CD4-positive, alpha-beta T cell (primary cell): ENCODE measurements around the gene TMEM94. TPM values are rescaled to one million over a fixed set of nuclear protein-coding genes. Genes with fewer than 3 reads are reported as not detected.
"Not testable (repeated sequence)": the region's sequence is repeated elsewhere in the genome, so short reads cannot be mapped to it uniquely, and the experiment has no call there.

Experiments
- ATAC-seq: fragments of 200-7000 bp; cut with Tn5 transposase; one replicate; pipeline ENCODE4 v1.10.0; 2022; ENCODE audit warnings: mild to moderate bottlenecking; ENCODE audit not compliant: poor library complexity
- CTCF ChIA-PET: fragments of 350-600 bp; sonication (Branson Sonifier 250); formaldehyde crosslinking; loops from one replicate; lab custom pipeline; 2021; ENCODE audit warnings: antibody characterized with exemption, inconsistent platforms; lab: Charles Lee
- POLR2A ChIA-PET: fragments of 350-600 bp; sonication (Branson Sonifier 250); formaldehyde crosslinking; loops from one replicate; lab custom pipeline; 2021; ENCODE audit warnings: antibody characterized with exemption, inconsistent platforms; lab: Charles Lee
- DNase-seq, 14 experiments: peaks; one replicate each; pipeline ENCODE4 v3.0.0-alpha.2; 2013 to 2020; ENCODE audit warnings: mixed read lengths in 2 of 14
- H3K27ac ChIP-seq, 2 donors: one replicate each; pipeline versions ENCODE4 v1.5.1 to v1.7.0; 2013; ENCODE audit warnings: low read length in 2 of 2, low read depth in 1 of 2, mild to moderate bottlenecking in 1 of 2
- H3K27me3 ChIP-seq, 2 experiments: 1 replicate in 1 of 2; 2 replicates in 1 of 2; pipeline versions ENCODE4 v1.6.1 to v1.7.0; 2013; ENCODE audit warnings: low read length in 2 of 2, control low read depth in 1 of 2, mild to moderate bottlenecking in 1 of 2, moderate library complexity in 1 of 2; ENCODE audit not compliant: insufficient read depth in 2 of 2, control insufficient read depth in 1 of 2
- H3K36me3 ChIP-seq: one replicate; pipeline ENCODE4 v1.6.1; 2013; ENCODE audit warnings: low read length, control low read depth; ENCODE audit not compliant: insufficient read depth
- H3K4me1 ChIP-seq: one replicate; pipeline ENCODE4 v1.6.1; 2013; ENCODE audit warnings: low read length, control low read depth; ENCODE audit not compliant: insufficient read depth
- H3K4me3 ChIP-seq: one replicate; pipeline ENCODE4 v1.5.1; 2013; ENCODE audit warnings: mild to moderate bottlenecking, low read length, moderate library complexity
- H3K9me3 ChIP-seq, 2 experiments: 1 replicate in 1 of 2; 2 replicates in 1 of 2; pipeline versions ENCODE4 v1.6.1 to v1.7.0; 2013; ENCODE audit warnings: low read length in 2 of 2, mild to moderate bottlenecking in 2 of 2, control low read depth in 1 of 2, moderate library complexity in 1 of 2; ENCODE audit not compliant: control insufficient read depth in 1 of 2, insufficient read depth in 1 of 2
- H3K27ac Mint-ChIP-seq: one replicate; pipeline ENCODE4 v1.8.0; 2020; ENCODE audit warnings: mixed read lengths
- H3K27me3 Mint-ChIP-seq: one replicate; pipeline ENCODE4 v1.8.0; 2021; ENCODE audit warnings: mixed read lengths
- H3K36me3 Mint-ChIP-seq: one replicate; pipeline ENCODE4 v1.8.0; 2021; ENCODE audit warnings: low read depth, mixed read lengths
- H3K4me1 Mint-ChIP-seq: one replicate; pipeline ENCODE4 v1.8.0; 2021; ENCODE audit warnings: low read depth, mixed read lengths
- H3K4me3 Mint-ChIP-seq: one replicate; pipeline ENCODE4 v1.8.0; 2020; ENCODE audit warnings: mild to moderate bottlenecking, mixed read lengths
- H3K9me3 Mint-ChIP-seq: one replicate; pipeline ENCODE4 v1.8.0; 2020; ENCODE audit warnings: mixed read lengths
- CTCF ChIP-seq: fragments of 200-600 bp; IDR thresholded peaks from one replicate; pipeline ENCODE4 v1.8.0; 2022; ENCODE audit warnings: antibody characterized with exemption, mild to moderate bottlenecking
- intact Hi-C, 2 experiments: fragments of 100-400 bp; cut with DNase I in 1 of 2; cut with micrococcal nuclease in 1 of 2; formaldehyde crosslinking; loops; one replicate each; pipeline versions ENCODE4 v1.15.1 to v1.9.0; 2023 to 2025; cut with DNase I, micrococcal nuclease
- total RNA-seq, 174 experiments: library from RNA in 2 of 174; stranded (reverse) in 2 of 174; gene quantifications; one replicate each; pipeline ENCODE4 v1.2.3 and lab custom pipeline; 2021 to 2026

TMEM94 gene
- total RNA-seq, 2 experiments from 2014 or later, result 52.8 to 57.3 TPM

- Histone ChIP-seq H3K27me3 (no peaks in the 10 kb centered on the region), H3K36me3 (no peaks in the 10 kb centered on the region), H3K4me1 (peaks cover 19% of the 10 kb centered on the region), H3K4me3 (no peak overlapping the region), H3K27ac (no peak overlapping the region), H3K9me3 (no peaks in the 10 kb centered on the region)
- H3K27me3 Mint-ChIP-seq, result no peaks in the 10 kb centered on the region
- CTCF ChIA-PET, result interaction anchor here (1.3 kb wide), 1 partner anchor 29 kb away, joined by 3 read pairs; no protein-coding TSS in a partner anchor
- ATAC-seq (no peak), DNase-seq (no peak)
- H3K36me3 Mint-ChIP-seq, result no peaks in the 10 kb centered on the region
- POLR2A ChIA-PET, result interaction anchor here (0.6 kb wide), 2 partner anchors 37 to 72 kb away, joined by 3 read pairs; no protein-coding TSS in a partner anchor
- H3K27ac Mint-ChIP-seq, result no peak overlapping the region
- no peaks in the 10 kb centered on the region for H3K9me3 Mint-ChIP-seq
- H3K4me3 Mint-ChIP-seq, result no peak overlapping the region
- H3K4me1 Mint-ChIP-seq, result peaks cover 18% of the 10 kb centered on the region
- intact Hi-C loops, result no loop called here
- no peak for TF ChIP-seq CTCF
Measured at GRCh38 chr17:75433218-75433783, 23.1 kb upstream of the TMEM94 start.

GRCh38 chr17:75434433-75434832 lies 22.0 kb upstream of the TMEM94 start:
- not testable (repeated sequence) for H3K9me3 Mint-ChIP-seq, DNase-seq, H3K36me3 Mint-ChIP-seq, H3K27ac Mint-ChIP-seq, H3K27me3 ChIP-seq, H3K9me3 ChIP-seq, H3K4me3 Mint-ChIP-seq, H3K27me3 Mint-ChIP-seq, H3K36me3 ChIP-seq, ATAC-seq, H3K4me3 ChIP-seq, H3K27ac ChIP-seq
- ChIA-PET POLR2A (interaction anchor here (1.0 kb wide), 1 partner anchor 82 kb away, joined by 4 read pairs; the partner anchor contains the start of gene TSEN54), CTCF (interaction anchor here (1.3 kb wide), 1 partner anchor 28 kb away, joined by 3 read pairs; no protein-coding TSS in a partner anchor)
- H3K4me1 ChIP-seq, result peaks cover 19% of the 10 kb centered on the region
- intact Hi-C loops, result loop anchor here in 1 of 2 experiments (2.0 kb wide), 1 partner anchor 82 kb away; the partner anchor contains the start of gene TSEN54
- peaks cover 18% of the 10 kb centered on the region for H3K4me1 Mint-ChIP-seq

GRCh38 chr17:75437404-75437803 lies 19.0 kb upstream of the TMEM94 start:
- POLR2A ChIA-PET, H3K27me3 ChIP-seq, H3K4me3 Mint-ChIP-seq, H3K36me3 Mint-ChIP-seq, intact Hi-C loops, H3K27ac Mint-ChIP-seq, DNase-seq, H3K36me3 ChIP-seq, CTCF ChIA-PET, H3K27me3 Mint-ChIP-seq, H3K9me3 Mint-ChIP-seq, H3K27ac ChIP-seq, ATAC-seq, H3K4me3 ChIP-seq, H3K9me3 ChIP-seq: not testable (repeated sequence)
- peaks cover 18% of the 10 kb centered on the region for H3K4me1 Mint-ChIP-seq
- H3K4me1 ChIP-seq, result peaks cover 19% of the 10 kb centered on the region

GRCh38 chr17:75439287-75439686 lies 17.1 kb upstream of the TMEM94 start:
- no peaks in the 10 kb centered on the region for H3K27me3 Mint-ChIP-seq
- Histone ChIP-seq H3K4me3 (no peak overlapping the region), H3K4me1 (peaks cover 19% of the 10 kb centered on the region), H3K27me3 (no peaks in the 10 kb centered on the region), H3K9me3 (no peaks in the 10 kb centered on the region), H3K36me3 (no peaks in the 10 kb centered on the region), H3K27ac (no peak overlapping the region)
- ATAC-seq (no peak), DNase-seq (no peak)
- no peak overlapping the region for H3K27ac Mint-ChIP-seq
- no peak for TF ChIP-seq CTCF
- ChIA-PET POLR2A (no interaction called here), CTCF (no interaction called here)
- H3K4me1 Mint-ChIP-seq, result peaks cover 18% of the 10 kb centered on the region
- H3K36me3 Mint-ChIP-seq, result no peaks in the 10 kb centered on the region
- H3K9me3 Mint-ChIP-seq, result no peaks in the 10 kb centered on the region
- intact Hi-C loops, result no loop called here
- no peak overlapping the region for H3K4me3 Mint-ChIP-seq
